Activated naive CD8-positive, alpha-beta T cell treated with anti-CD3 and anti-CD28 coated beads, Interleukin-2, amount 10 ng/mL, durations not matched to agents 7 days and 5 days (primary cell): ENCODE measurements around the gene ZBTB22. TPM values are rescaled to one million over a fixed set of nuclear protein-coding genes. Genes with fewer than 3 reads are reported as not detected.
A peak's percentile ranks its signal among the peaks of the same experiment; 100 is the strongest.

Experiments
- ATAC-seq: fragments of 150-1000 bp; cut with Tn5 transposase; one replicate; pipeline ENCODE4 v1.10.0; 2021; ENCODE audit warnings: low read depth, moderate library complexity
- POLR2A ChIA-PET: fragments of 350-600 bp; sonication (Branson Sonifier 250); formaldehyde crosslinking; loops from one replicate; lab custom pipeline; 2021; ENCODE audit warnings: antibody characterized with exemption; lab: Charles Lee
- DNase-seq: peaks from one replicate; pipeline ENCODE4 v3.0.0; 2021
- H3K27ac Mint-ChIP-seq: one replicate; pipeline ENCODE4 v1.8.0; 2022; ENCODE audit warnings: mild to moderate bottlenecking, mixed read lengths
- H3K27me3 Mint-ChIP-seq: one replicate; pipeline ENCODE4 v1.8.0; 2022; ENCODE audit warnings: mild to moderate bottlenecking, moderate library complexity, mixed read lengths
- H3K36me3 Mint-ChIP-seq: one replicate; pipeline ENCODE4 v1.8.0; 2021; ENCODE audit warnings: mild to moderate bottlenecking, mixed read lengths
- H3K4me1 Mint-ChIP-seq: one replicate; pipeline ENCODE4 v1.8.0; 2021; ENCODE audit warnings: mixed read lengths
- H3K4me3 Mint-ChIP-seq: one replicate; pipeline ENCODE4 v1.8.0; 2022; ENCODE audit warnings: mild to moderate bottlenecking, moderate library complexity, mixed read lengths
- H3K9me3 Mint-ChIP-seq: one replicate; pipeline ENCODE4 v1.8.0; 2021; ENCODE audit warnings: mixed read lengths
- microRNA-seq: library from miRNA; unstranded; fragments of <30 nt; microRNA quantifications from one replicate; pipeline ENCODE4 v1.2.0, GENCODE V29; 2022
- total RNA-seq, 2 experiments: library from RNA; stranded (reverse); gene quantifications; one replicate each; pipeline ENCODE4 v1.2.3, GENCODE V29; 2021

Gene ZBTB22
- total RNA-seq, 2 experiments from 2014 or later, result 20.9 to 24.5 TPM

- Mint-ChIP-seq H3K36me3 (peaks cover 56% of the 10 kb centered on the region), H3K4me1 (peaks cover 43% of the 10 kb centered on the region)
- POLR2A ChIA-PET, result interaction anchor here (0.7 to 4.3 kb wide), 28 partner anchors 8 to 1076 kb away, joined by 3 to 52 read pairs (median 6); partner anchors contain the start of genes BAK1, CUTA, HSD17B8 and PFDN6
Observed at GRCh38 chr6:33271468-33272274, 45.9 kb downstream of the ZBTB22 start, which contains the start of the genes RPS18 and VPS52. Gene RPS18, plus strand, starts transcription at chr6:33272075. Its CDS starts 45 bp downstream, at chr6:33272120. Gene VPS52, minus strand, starts transcription at chr6:33271876. Its CDS starts 201 bp downstream, at chr6:33271675.

GRCh38 chr6:33271117-33271467, 46.5 kb downstream of the ZBTB22 start:
- Mint-ChIP-seq H3K9me3 (no peaks in the 10 kb centered on the region), H3K36me3 (peaks cover 53% of the 10 kb centered on the region), H3K4me3 (peak overlapping the region; percentile 94), H3K4me1 (peaks cover 37% of the 10 kb centered on the region), H3K27ac (peak overlapping the region; percentile 99), H3K27me3 (no peaks in the 10 kb centered on the region)
- no peak for DNase-seq
- ATAC-seq, result peak; percentile 14
- POLR2A ChIA-PET, result interaction anchor here (0.7 to 4.3 kb wide), 20 partner anchors 10 to 1076 kb away, joined by 3 to 52 read pairs (median 6); partner anchors contain the start of genes CUTA, HSD17B8, PFDN6 and PHF1

More at GRCh38 chr6:33271468-33272274, 45.9 kb downstream of the ZBTB22 start, which contains the start of the genes RPS18 and VPS52:
- peak within 1 kb of the TSS; percentile 94 for H3K4me3 Mint-ChIP-seq
- ATAC-seq (peak; percentile 91), DNase-seq (peak; percentile 87)
- H3K27ac Mint-ChIP-seq, result peak within 1 kb of the TSS; percentile 99
- H3K27me3 Mint-ChIP-seq, result no peaks in the 10 kb centered on the region
- H3K9me3 Mint-ChIP-seq, result no peaks in the 10 kb centered on the region

Small RNA genes within 50 kb of the gene (microRNA-seq; reads per million reads assigned to microRNA genes)
- gene MIR6834, result not detected
- not detected for gene MIR6873

Other genes starting within 250 kb of the ZBTB22 start
- 10 to 100 TPM; 35.7 to 39.8 TPM for gene HLA-DPA1, start 244.1 kb downstream of the ZBTB22 start, total RNA-seq
- 10 to 100 TPM; 43.4 to 44.7 TPM for gene HLA-DPB1, start 241.8 kb downstream of the ZBTB22 start, total RNA-seq
- gene COL11A2, start 125.3 kb downstream of the ZBTB22 start, total RNA-seq, result 1 to 10 TPM in 1 of 2 experiments, under 1 TPM in 1; 1.00 to 1.1 TPM
- gene RXRB, start 117.1 kb downstream of the ZBTB22 start, total RNA-seq, result 10 to 100 TPM; 54.6 to 60.0 TPM
- gene SLC39A7, start 116.9 kb downstream of the ZBTB22 start, total RNA-seq, result 10 to 100 TPM; 41.7 to 44.8 TPM
- 10 to 100 TPM; 21.1 to 21.8 TPM for gene HSD17B8, start 113.1 kb downstream of the ZBTB22 start, total RNA-seq
- 10 to 100 TPM; 41.2 to 41.8 TPM for gene RING1, start 109.2 kb downstream of the ZBTB22 start, total RNA-seq
- 10 to 100 TPM; 72.3 to 76.0 TPM for gene VPS52, start 45.9 kb downstream of the ZBTB22 start, total RNA-seq
- gene RPS18, start 45.7 kb downstream of the ZBTB22 start, total RNA-seq, result 1,000 to 10,000 TPM; 3,300 to 3,409 TPM
- 10 to 100 TPM; 32.0 to 35.4 TPM for gene B3GALT4, start 40.6 kb downstream of the ZBTB22 start, total RNA-seq
- 10 to 100 TPM; 50.0 to 58.0 TPM for gene WDR46, start 28.5 kb downstream of the ZBTB22 start, total RNA-seq
- gene PFDN6, start 28.1 kb downstream of the ZBTB22 start, total RNA-seq, result 10 to 100 TPM; 53.3 to 54.7 TPM
- gene RGL2, start 18.8 kb downstream of the ZBTB22 start, total RNA-seq, result 10 to 100 TPM; 65.4 to 65.5 TPM
- gene TAPBP, start 3.7 kb downstream of the ZBTB22 start, total RNA-seq, result 100 to 1,000 TPM; 250 to 257 TPM
- 100 to 1,000 TPM; 108 to 117 TPM for gene DAXX, start 5.2 kb upstream of the ZBTB22 start, total RNA-seq
- 100 to 1,000 TPM; 117 to 127 TPM for gene KIFC1, start 74.1 kb upstream of the ZBTB22 start, total RNA-seq
- gene PHF1, start 93.3 kb upstream of the ZBTB22 start, total RNA-seq, result 100 to 1,000 TPM in 1 of 2 experiments, 10 to 100 TPM in 1; 98.3 to 105 TPM
- 100 to 1,000 TPM; 202 to 209 TPM for gene CUTA, start 100.4 kb upstream of the ZBTB22 start, total RNA-seq
- 10 to 100 TPM; 53.3 to 60.1 TPM for gene SYNGAP1, start 102.3 kb upstream of the ZBTB22 start, total RNA-seq
- 1 to 10 TPM; 9.1 to 9.8 TPM for gene ZBTB9, start 136.8 kb upstream of the ZBTB22 start, total RNA-seq